GM08714 (cell line): ENCODE data around the gene IFT122.

ENCODE experiments used
- H3K4me3 ChIP-seq: fragments of 200-500 bp; sonication (Bioruptor generic); 2 replicates; pipeline ENCODE4 v1.5.1; 2014; ENCODE audit warnings: mild to moderate bottlenecking, low read length, inconsistent platforms
- ZNF274 ChIP-seq: IDR thresholded peaks from 2 replicates; pipeline ENCODE4 v1.6.1; 2012; ENCODE audit warnings: mild to moderate bottlenecking, low read depth, low read length

IFT122 gene

DNA sequence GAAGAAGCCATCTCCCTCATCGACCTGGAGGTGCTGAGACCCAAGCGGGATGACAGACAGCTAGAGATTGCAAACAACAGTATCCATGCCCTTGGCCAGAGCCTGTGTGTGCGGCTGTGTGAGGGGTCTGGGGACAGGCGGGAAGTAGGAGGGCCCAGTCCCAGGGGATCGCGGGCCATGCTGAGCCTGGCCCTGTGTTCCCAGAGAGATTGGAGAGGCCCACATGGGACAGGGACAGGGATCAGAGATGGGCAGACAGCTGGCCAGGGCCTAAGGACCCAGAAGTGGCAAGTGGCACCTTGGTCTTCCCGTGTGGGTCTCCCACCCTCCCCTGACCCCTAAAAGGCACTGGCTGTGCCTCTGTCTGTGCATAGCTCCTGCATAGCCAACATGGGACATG is 77.5 kb downstream of the IFT122 start:
- no peak overlapping the region for H3K4me3 ChIP-seq
- no peak for TF ChIP-seq ZNF274

DNA sequence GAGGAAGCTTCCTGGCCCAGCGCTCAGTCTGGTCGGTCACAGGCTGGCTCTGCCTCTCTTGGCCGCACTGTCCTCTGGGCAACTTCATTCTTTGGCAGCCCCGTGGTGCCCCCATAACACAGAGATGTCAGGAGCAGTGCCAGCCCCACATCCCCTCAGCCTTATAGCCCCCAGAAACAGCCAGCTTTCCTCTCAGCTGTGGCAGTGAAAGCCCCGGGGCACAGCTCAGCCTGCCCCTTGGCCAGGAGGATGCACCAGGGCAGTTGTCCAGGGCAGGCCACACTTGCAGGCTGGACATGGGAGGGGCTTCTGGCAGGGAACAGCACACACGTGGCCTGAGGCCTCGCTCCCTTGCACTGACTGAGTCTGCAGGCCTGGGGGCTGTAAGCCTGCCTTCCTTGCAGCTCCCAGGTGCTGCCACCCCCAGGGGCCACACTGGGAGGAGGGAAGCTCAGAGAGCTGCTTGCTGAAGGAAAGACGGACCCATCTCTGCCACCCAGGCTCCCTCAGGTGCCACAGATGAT is 78.1 kb downstream of the IFT122 start:
- no peak for TF ChIP-seq ZNF274
- H3K4me3 ChIP-seq, result no peak overlapping the region

DNA sequence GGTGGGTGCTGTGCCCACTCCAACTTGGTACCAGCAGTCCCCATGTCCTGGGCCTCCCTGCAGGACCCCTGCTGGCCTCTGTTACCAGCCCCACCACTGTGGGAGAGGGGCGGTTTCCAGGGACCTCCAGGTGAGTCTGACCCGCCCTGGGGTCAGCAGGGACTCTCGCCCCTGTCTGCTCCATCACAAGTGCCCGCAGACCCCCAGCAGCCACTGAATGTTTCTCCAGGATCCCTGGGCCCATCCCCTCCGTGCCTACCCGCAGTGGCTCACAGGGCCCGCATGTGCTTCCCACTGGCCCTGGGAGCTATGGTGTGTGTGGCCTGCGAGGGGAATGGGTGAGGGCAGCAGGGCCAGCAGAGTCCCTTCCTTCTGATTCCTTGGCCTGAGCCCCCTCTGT is 78.6 kb downstream of the IFT122 start:
- TF ChIP-seq ZNF274, result no peak
- no peak overlapping the region for H3K4me3 ChIP-seq

DNA sequence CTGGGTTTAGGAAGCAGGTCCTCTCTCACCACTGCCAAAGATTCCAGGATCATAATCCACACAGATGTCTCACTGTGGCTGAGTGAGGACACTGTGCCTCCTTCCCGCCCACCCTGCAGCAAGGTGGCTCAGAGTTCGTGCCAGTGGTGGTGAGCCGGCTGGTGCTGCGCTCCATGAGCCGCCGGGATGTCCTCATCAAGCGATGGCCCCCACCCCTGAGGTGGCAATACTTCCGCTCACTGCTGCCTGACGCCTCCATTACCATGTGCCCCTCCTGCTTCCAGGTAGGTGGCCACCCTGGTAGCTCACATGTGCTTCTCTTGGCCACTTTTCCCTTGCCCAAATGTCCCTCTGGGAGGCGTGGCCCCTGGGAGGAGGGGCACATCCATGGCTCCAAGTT is 79.4 kb downstream of the IFT122 start:
- no peak overlapping the region for H3K4me3 ChIP-seq
- no peak for TF ChIP-seq ZNF274

DNA sequence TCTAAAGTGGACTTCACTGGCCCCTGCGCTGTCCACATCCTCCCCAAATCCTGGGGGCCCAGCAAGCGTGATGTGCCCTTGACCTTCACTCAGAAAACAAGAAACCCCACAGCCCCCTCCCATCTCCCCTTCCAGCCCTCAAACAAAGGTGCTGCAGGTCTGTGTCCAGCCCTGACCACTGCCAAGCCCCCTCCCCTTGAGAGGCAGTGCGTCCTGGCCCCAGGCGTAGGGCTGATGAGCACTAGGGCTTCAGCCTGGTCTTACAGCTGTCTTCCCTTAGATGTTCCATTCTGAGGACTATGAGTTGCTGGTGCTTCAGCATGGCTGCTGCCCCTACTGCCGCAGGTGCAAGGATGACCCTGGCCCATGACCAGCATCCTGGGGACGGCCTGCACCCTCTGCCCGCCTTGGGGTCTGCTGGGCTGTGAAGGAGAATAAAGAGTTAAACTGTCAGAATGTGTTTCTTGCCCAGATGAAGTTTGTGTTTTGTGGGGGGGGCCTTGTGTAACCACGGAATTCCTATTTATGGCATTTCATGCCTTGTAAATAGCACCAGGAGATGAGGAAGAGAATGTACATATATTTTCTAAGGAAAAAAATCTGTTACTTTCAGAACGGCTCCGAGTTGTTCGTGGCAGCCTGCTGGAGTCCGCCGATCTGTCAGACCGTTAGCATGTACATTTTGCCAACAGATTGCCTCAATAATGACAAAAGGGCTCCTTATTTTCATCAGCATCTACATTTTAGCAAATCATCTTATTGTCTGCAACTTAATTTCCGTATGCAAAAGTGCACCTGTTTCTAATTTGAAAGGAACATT is 80.1 kb downstream of the IFT122 start:
- no peak overlapping the region for H3K4me3 ChIP-seq
- TF ChIP-seq ZNF274, result no peak

DNA sequence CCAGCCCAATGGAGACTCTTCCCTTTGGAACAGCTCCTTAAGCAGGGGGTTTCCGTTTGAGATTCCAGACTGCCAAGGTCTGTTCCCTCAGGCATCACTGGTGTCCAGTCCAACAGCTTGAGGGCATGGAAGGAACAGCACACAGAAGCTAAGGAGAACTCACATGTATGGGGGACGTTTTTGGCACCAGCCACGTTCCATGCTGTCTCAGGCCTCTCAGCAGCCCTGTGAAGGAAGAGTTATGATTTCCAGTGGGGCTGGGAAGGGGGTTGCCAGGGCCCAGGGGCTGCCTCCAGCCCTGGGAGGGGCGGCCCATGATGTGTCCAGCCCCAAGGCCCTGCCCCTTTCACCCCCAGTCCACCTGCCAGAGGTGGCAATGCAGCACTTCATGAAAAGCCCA is 80.9 kb downstream of the IFT122 start:
- no peak overlapping the region for H3K4me3 ChIP-seq
- no peak for TF ChIP-seq ZNF274

- H3K4me3 ChIP-seq, result no peak overlapping the region
- no peak for TF ChIP-seq ZNF274
These were observed 81.6 kb downstream of the IFT122 start for GRCh38 chr3:129521611-129522010.

DNA sequence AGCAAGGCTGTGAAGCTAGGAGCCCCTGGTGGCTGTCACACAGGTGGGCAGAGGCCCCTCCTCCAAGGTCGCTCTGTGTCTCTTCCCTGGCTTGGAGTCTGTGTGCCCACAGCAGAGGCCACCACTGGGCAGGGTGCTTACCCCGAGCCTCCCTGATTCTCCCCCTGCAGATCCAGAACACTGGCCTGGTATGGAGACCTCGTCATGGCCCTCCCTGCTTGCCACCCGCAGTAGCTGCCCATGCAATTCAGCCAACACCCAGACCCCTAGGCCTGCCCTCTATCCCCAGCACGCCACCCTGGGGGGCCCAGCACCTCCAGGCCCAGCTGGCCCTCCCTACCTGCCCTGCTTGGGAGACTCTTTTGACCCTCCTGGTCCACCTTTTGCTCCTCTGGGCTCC is 82.9 kb downstream of the IFT122 start:
- no peak overlapping the region for H3K4me3 ChIP-seq
- TF ChIP-seq ZNF274, result no peak

- TF ChIP-seq ZNF274, result no peak
- H3K4me3 ChIP-seq, result no peak overlapping the region
These were observed 84.1 kb downstream of the IFT122 start for GRCh38 chr3:129524081-129524480.

DNA sequence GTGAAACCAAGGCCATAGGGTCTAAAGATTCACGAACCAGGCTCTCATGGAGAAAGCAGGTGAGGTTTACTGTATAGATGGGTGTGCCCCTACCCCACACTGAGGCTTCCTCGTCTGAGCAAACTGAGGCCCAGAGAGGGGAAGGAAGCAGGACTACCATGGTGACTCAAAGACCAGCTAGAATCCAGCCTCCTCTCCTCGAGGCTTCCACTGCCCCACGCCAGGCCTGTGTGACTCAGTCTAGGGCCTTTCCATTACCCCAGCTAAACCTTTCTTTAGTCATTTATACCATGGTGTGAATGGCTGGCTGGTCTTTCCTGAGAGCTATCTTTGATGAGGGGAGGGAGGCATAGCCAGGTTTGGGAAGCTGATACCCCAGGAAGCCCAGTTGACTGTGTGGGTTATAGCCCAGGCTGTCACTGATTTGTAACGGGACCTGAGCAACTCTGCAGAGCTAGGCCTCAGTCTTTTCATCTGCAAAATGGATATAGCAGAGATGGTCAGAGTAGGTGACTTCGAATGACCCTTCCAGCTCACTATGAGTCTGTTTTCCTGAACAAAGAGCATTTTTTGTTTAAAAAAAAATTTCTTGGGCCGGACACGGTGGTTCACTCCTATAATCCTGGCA is 85.4 kb downstream of the IFT122 start:
- H3K4me3 ChIP-seq, result no peak overlapping the region

DNA sequence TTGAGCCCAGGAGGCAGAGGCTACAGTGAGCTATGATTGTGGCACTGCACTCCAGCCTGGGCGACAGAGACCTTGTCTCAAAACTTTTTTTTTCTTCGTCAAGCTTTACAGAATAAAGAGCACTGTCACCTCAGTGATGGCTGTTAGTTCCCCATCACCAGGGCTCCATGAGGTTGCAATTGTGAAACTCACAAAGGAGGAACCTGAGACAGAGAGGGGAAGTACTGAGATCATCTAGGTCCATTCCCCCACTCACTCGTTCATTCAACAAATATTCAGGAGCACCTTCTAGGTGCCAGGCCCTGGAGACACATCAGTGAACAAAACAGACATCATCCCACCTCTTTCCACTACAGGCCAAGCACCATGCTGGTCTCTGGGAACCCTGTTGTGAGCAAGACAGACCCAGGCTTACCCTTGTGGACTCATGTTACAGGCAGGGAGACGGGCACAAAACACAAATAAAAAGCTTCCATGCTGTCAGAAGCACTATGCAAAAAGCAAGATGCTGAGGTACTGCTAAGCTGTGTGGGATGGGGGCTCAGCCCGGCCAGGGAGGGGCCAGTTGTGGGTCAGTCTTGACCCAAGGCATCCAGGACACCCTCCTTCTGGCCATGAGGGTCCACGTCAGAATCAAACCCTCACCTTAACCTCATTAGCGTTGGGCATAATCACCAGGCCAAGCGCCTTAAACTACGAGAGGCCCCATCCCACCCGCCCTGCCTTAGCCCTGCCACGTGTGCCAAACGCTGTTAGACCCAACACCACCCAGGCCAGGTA is 86.3 kb downstream of the IFT122 start:
- TF ChIP-seq ZNF274, result no peak
- no peak overlapping the region for H3K4me3 ChIP-seq

More for the DNA sequence above, 85.4 kb downstream of the IFT122 start:
- TF ChIP-seq ZNF274, result no peak

DNA sequence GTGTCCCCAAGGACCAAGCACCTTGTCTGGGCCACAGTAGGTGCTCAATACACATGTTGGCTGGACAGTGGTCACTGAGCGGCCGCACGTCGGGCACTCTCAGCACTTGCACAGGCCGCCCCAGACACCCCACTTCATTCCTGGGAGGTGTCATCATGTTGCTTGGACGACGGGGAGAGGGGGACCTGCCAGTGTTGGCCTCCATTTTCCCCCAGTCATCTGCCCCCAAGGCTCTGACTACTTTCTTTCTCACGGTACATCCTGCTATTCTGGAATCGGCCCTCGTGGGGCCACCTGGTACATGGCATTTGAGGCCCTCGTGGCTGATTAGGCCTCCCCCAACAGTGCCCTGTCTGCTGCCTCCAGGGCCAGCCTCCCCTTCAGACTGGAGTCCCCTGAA is 87.2 kb downstream of the IFT122 start:
- no peak for TF ChIP-seq ZNF274
- H3K4me3 ChIP-seq, result no peak overlapping the region

GRCh38 chr3:129528589-129529100 is 88.6 kb downstream of the IFT122 start, which contains the start of gene RHO:
Gene RHO, plus strand, starts transcription at chr3:129528639. Its CDS starts 95 bp downstream, at chr3:129528734.
- TF ChIP-seq ZNF274, result no peak
- no peak within 1 kb of the TSS for H3K4me3 ChIP-seq
